ENCODE results near the gene PRICKLE2. TPM values are rescaled to one million over a fixed set of nuclear protein-coding genes. Genes with fewer than 3 reads are reported as not detected.

PRICKLE2 gene
- total RNA-seq, 4 donors from 2014 or later: 54.3 to 98.6 (median 62.5) TPM

DNA sequence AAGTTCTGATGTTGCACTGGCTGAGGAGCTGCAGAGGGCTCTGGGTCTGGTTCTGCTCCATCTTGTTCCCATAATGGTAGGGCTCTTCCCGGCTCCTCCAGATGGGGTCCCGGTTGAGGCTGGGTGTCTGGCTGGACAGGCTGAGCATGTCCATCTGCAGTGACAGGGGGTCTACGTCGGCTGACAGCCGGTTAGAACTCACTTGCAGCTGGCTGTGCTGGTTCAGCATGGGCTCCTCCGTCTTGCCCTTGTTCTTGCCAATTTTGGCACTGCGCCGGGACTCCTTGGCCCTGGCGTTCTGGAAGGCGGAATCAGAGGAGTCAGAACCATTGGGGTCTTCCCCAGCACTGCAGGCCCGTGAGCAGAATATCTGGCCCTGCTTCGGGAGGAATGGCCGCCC is 78.1 kb downstream of the PRICKLE2 start:
- TF ChIP-seq, protein P1, sequence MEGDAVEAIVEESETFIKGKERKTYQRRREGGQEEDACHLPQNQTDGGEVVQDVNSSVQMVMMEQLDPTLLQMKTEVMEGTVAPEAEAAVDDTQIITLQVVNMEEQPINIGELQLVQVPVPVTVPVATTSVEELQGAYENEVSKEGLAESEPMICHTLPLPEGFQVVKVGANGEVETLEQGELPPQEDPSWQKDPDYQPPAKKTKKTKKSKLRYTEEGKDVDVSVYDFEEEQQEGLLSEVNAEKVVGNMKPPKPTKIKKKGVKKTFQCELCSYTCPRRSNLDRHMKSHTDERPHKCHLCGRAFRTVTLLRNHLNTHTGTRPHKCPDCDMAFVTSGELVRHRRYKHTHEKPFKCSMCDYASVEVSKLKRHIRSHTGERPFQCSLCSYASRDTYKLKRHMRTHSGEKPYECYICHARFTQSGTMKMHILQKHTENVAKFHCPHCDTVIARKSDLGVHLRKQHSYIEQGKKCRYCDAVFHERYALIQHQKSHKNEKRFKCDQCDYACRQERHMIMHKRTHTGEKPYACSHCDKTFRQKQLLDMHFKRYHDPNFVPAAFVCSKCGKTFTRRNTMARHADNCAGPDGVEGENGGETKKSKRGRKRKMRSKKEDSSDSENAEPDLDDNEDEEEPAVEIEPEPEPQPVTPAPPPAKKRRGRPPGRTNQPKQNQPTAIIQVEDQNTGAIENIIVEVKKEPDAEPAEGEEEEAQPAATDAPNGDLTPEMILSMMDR (IDR thresholded peaks at IDR 0.05; ENCODE audit: low read depth): no peak

DNA sequence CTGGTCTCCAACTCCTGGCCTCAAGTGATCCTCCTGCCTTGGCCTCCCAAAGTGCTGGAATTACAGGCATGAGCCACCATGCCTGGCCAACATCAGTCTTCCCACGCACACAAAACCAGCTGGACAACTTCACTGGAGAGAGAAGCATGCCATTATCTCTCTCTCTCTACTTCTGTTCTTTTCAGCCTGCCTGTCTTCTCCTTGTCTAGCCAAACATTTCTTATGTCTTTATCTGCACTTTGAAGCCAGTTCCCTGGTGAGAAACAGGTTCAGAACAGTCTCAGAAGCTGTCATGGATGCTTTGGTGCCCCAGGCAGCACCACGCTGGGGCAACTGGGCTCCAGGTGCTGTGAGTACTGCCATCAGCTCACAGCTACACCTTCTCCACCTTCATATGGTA is 79.8 kb downstream of the PRICKLE2 start:
- TF ChIP-seq, protein P1 (IDR thresholded peaks at IDR 0.05; ENCODE audit: low read depth): no peak

DNA sequence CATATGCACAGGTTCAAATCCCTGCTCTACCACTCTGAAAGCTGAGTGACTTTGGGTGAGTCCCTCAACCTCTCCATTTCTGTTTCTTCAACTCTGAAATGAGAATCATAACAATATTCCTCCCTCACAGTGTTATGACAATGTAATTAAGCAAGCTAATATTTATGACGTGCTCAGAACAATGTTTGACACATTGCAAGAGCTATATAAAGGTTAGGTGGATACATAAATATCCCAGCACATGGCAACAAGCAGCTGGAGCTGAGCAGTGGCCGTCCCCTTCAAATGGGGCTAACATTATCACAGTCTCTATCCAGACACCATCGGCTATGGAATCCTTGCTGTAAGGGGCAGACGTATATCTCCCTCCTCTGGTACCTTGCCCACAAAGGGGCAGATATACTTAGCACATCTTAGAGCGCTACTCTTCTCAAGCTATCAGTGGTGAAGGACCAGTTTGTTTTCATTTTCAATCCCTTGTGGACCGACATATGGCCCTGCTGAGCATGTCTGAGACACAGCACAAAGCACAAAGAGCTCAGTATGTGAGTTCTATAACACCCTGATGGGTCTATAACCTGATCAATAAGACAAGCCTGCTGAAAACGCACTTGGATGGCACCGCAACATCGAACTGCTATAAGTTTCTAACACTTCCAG is 80.9 kb downstream of the PRICKLE2 start:
- TF ChIP-seq, protein P1 (IDR thresholded peaks at IDR 0.05; ENCODE audit: low read depth): no peak

DNA sequence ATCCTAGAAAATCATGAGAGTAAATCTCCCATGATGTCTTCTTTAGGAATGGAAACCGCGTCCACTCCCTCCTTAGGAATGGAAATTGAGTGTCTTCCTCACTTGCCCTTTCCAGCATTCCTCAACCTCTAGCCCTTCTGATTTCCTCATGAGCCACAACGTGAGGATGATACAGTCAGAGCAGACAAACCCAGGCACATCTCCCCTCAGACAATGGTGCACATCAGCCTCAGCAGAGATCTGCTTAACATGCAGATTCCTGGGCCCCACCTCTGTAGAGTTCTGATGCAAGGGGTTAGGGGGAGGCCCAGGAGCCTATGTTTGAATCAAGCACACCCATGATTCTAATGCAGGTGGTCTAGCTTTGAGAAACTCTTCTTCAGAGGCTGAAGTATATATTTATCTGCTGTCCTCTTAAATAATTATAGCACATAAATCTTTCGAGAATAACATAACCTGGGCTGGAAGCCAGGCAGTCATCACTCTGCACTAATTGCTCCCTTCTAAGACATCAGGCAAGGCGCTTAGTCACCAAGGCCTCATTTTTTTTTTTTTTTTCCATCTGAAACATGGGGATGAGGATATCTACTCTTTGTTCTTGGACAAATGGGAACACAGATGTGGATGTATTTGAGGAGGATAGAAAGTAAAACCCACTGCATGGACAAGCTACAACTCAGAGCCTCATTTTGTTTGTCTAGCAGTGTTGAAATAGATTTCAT is 81.7 kb downstream of the PRICKLE2 start:
- TF ChIP-seq, protein P1 (IDR thresholded peaks at IDR 0.05; ENCODE audit: low read depth): no peak

DNA sequence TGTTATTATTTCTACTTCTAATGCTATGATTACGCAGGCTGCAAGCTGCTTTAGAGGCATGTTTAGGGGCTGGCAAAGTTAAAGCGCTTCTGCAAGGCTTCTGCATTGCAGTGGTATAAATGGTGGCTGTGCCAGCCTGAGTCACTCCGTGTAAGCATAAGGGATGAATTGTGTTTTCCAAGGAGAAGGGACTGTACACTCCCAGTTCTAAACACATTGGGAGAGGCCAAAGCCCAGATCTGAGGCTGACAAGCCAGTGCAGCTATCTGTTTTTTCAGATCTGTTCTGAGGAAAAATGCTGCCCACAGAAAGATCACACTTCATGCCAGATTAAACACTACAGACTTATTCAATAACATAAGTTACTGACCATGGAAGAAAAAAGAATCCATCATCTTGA is 83.8 kb downstream of the PRICKLE2 start:
- TF ChIP-seq, protein P1 (IDR thresholded peaks at IDR 0.05; ENCODE audit: low read depth): no peak

DNA sequence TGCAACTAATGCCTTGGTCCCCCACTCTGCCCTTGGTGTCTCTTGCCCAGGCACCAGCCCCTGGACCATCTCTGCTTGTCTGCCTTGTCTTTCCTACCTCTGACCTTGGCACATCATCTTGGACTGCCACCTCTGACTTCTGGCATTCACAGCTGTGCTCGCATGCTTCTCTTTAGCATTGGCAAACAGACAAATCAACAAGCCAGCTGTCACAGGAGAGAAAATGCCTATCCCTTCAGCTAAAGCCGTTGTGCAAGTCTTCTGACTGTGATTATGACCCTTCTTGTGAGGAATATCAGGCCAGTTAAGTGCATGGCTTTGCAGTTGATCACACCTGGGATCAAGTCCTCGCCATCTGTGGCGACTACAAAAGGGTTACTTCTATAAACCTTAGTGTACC is 84.6 kb downstream of the PRICKLE2 start:
- TF ChIP-seq, protein P1 (IDR thresholded peaks at IDR 0.05; ENCODE audit: low read depth): no peak

DNA sequence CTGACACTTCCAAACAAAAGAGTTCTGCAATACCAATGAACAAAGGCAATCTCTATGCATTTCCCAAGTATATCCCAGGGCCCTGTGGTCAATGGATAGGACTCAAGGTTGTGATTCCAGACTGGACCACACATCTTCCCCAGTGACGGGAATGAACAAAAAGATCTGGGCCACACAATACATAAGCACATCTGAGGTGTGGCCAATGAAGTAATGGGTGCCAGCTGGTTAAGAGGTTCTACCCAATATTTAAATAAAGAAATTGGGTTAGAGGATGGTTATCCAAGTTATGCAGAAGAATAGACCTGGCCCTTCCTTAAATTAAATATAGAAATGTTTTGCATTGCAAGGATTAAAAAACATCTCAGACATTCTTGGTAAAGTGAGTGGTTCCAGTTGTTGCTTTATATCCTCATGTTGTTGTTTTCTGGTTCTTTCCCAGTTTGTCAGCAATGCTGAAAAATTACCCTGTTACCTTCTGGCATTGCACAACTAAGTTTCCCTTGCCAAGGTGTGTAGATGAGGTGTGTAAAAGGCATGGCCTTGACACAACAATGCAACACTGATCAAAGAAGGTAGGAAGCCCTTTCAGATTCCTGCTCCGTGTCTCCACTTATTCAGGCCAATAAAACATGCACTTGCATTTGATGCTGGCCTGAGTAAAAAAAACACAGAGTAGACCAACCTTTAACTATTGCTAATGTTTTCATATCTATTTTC is 86.5 kb downstream of the PRICKLE2 start:
- TF ChIP-seq, protein P1 (IDR thresholded peaks at IDR 0.05; ENCODE audit: low read depth): no peak

All from subcutaneous adipose tissue (tissue), 4 donors.